ENCODE measurements around the gene CDC42. TPM values are rescaled to one million over a fixed set of nuclear protein-coding genes. Genes with fewer than 3 reads are reported as not detected.

CDC42 gene
- total RNA-seq, 1 experiment from 2014 or later = 171 TPM

DNA sequence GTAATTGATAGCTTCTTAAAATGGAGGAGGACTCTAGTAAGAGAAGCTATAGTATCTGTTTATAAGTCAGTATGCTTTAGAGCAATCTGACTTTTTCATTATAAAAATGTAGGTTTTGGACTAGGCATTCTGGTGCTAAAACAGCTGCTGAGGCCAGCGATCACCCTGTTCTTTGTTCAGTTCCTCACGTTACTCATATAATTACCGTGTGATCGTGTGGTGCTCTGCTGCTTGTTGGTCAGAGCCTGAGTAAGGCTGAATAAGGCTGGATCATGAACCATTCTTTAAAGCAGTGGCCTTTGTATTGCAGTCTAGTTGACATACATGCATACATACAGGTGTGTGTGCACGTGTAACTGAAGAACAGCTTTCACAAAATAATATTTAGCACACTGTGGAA is 25.2 kb downstream of the CDC42 start:
- Mint-ChIP-seq H3K27me3 (ENCODE audit: low read depth) (no peaks in the 10 kb centered on the region), H3K9me3 (no peaks in the 10 kb centered on the region), H3K36me3 (peaks cover 25% of the 10 kb centered on the region), H3K27ac (no peak overlapping the region; the same call in 1 of the 2 replicates), H3K4me3 (no peak overlapping the region), H3K4me1 (peaks cover 23% of the 10 kb centered on the region)
- TF ChIP-seq, protein P1, sequence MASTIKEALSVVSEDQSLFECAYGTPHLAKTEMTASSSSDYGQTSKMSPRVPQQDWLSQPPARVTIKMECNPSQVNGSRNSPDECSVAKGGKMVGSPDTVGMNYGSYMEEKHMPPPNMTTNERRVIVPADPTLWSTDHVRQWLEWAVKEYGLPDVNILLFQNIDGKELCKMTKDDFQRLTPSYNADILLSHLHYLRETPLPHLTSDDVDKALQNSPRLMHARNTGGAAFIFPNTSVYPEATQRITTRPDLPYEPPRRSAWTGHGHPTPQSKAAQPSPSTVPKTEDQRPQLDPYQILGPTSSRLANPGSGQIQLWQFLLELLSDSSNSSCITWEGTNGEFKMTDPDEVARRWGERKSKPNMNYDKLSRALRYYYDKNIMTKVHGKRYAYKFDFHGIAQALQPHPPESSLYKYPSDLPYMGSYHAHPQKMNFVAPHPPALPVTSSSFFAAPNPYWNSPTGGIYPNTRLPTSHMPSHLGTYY (CRISPR knock-in tag; IDR thresholded peaks at IDR 0.05) = no peak
- TF ChIP-seq IRF2 (CRISPR knock-in tag; IDR thresholded peaks at IDR 0.05; ENCODE audit: borderline replicate concordance, low read depth) = no peak
- no peak for TF ChIP-seq ESRRA (CRISPR knock-in tag; IDR thresholded peaks at IDR 0.05; ENCODE audit: borderline replicate concordance)
- TF ChIP-seq NFYB (CRISPR knock-in tag; conservative IDR thresholded peaks at IDR 0.05; ENCODE audit: low read depth) = no peak
- TF ChIP-seq TCF7 (CRISPR knock-in tag; IDR thresholded peaks at IDR 0.05; ENCODE audit: low read depth) = no peak
- no peak for TF ChIP-seq GTF2I (CRISPR knock-in tag; conservative IDR thresholded peaks at IDR 0.05)
- TF ChIP-seq E2F5 (CRISPR knock-in tag; IDR thresholded peaks at IDR 0.05) = no peak
- TF ChIP-seq NFATC4 (CRISPR knock-in tag; IDR thresholded peaks at IDR 0.05) = no peak
- TF ChIP-seq KAT7 (CRISPR knock-in tag; IDR thresholded peaks at IDR 0.05; ENCODE audit: borderline replicate concordance) = no peak
- no peak for TF ChIP-seq ATF1 (CRISPR knock-in tag; IDR thresholded peaks at IDR 0.05)
- TF ChIP-seq, protein P2, sequence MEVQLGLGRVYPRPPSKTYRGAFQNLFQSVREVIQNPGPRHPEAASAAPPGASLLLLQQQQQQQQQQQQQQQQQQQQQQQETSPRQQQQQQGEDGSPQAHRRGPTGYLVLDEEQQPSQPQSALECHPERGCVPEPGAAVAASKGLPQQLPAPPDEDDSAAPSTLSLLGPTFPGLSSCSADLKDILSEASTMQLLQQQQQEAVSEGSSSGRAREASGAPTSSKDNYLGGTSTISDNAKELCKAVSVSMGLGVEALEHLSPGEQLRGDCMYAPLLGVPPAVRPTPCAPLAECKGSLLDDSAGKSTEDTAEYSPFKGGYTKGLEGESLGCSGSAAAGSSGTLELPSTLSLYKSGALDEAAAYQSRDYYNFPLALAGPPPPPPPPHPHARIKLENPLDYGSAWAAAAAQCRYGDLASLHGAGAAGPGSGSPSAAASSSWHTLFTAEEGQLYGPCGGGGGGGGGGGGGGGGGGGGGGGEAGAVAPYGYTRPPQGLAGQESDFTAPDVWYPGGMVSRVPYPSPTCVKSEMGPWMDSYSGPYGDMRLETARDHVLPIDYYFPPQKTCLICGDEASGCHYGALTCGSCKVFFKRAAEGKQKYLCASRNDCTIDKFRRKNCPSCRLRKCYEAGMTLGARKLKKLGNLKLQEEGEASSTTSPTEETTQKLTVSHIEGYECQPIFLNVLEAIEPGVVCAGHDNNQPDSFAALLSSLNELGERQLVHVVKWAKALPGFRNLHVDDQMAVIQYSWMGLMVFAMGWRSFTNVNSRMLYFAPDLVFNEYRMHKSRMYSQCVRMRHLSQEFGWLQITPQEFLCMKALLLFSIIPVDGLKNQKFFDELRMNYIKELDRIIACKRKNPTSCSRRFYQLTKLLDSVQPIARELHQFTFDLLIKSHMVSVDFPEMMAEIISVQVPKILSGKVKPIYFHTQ (CRISPR knock-in tag; IDR thresholded peaks at IDR 0.05) = no peak
- no peak for TF ChIP-seq HMGXB4 (CRISPR knock-in tag; IDR thresholded peaks at IDR 0.05)
- no peak for TF ChIP-seq CREM (CRISPR knock-in tag; IDR thresholded peaks at IDR 0.05)
- TF ChIP-seq ZNF232 (CRISPR knock-in tag; IDR thresholded peaks at IDR 0.05) = no peak
- TF ChIP-seq CTCF (IDR thresholded peaks at IDR 0.05) = no peak
- CTCF ChIA-PET = no interaction called here
- no peak for ATAC-seq
- POLR2A ChIA-PET = no interaction called here
- no peak for DNase-seq (ENCODE audit: low spot score)

- Mint-ChIP-seq H3K27me3 (ENCODE audit: low read depth) (no peaks in the 10 kb centered on the region), H3K4me1 (peaks cover 23% of the 10 kb centered on the region), H3K36me3 (peaks cover 25% of the 10 kb centered on the region), H3K27ac (no peak overlapping the region), H3K4me3 (no peak overlapping the region), H3K9me3 (no peaks in the 10 kb centered on the region)
- CTCF ChIA-PET = no interaction called here
- POLR2A ChIA-PET = no interaction called here
- no peak for ATAC-seq
- no peak for DNase-seq (ENCODE audit: low spot score)
- TF ChIP-seq ATF6 (CRISPR knock-in tag; IDR thresholded peaks at IDR 0.05) (no peak), ZMAT4 (CRISPR knock-in tag; IDR thresholded peaks at IDR 0.05) (no peak), ATF3 (CRISPR knock-in tag; conservative IDR thresholded peaks at IDR 0.05) (no peak), SMAD3 (CRISPR knock-in tag; IDR thresholded peaks at IDR 0.05; ENCODE audit: borderline replicate concordance) (no peak), NFYB (CRISPR knock-in tag; conservative IDR thresholded peaks at IDR 0.05; ENCODE audit: low read depth) (no peak), SP1 (CRISPR knock-in tag; conservative IDR thresholded peaks at IDR 0.05) (no peak), PRRX2 (CRISPR knock-in tag; IDR thresholded peaks at IDR 0.05) (no peak), NR3C1 (CRISPR knock-in tag; conservative IDR thresholded peaks at IDR 0.05; ENCODE audit: low read depth) (no peak)
Measured at GRCh38 chr1:22078133-22078532, 25.6 kb downstream of the CDC42 start.
